HL-60 (cell line): ENCODE data around the gene LY6G6F.
A peak's percentile ranks its signal among the peaks of the same experiment; 100 is the strongest.

ENCODE experiments used
- DNase-seq, 2 experiments: peaks; one replicate each; pipeline ENCODE4 v3.0.0-alpha.2; 2010 to 2020; ENCODE audit warnings: low read depth in 1 of 2, low spot score in 1 of 2
- H3K27ac ChIP-seq: fragments of 250-450 bp; sonication (Bioruptor Pico); replicated peaks from 2 replicates; pipeline ENCODE4 v1.5.1; 2020; ENCODE audit warnings: mild to moderate bottlenecking, moderate library complexity
- H3K27me3 ChIP-seq: fragments of 250-450 bp; sonication (Bioruptor Pico); 2 replicates; pipeline ENCODE4 v1.5.1; 2021; ENCODE audit warnings: mild to moderate bottlenecking, moderate library complexity; ENCODE audit not compliant: insufficient read depth, poor library complexity, severe bottlenecking
- H3K4me3 ChIP-seq: replicated peaks from 2 replicates; pipeline ENCODE4 v1.5.1; 2011; ENCODE audit warnings: mild to moderate bottlenecking, control low read depth, low read length; ENCODE audit not compliant: insufficient read depth
- GABPA ChIP-seq: IDR thresholded peaks from 2 replicates; pipeline ENCODE4 v1.6.1; 2012; ENCODE audit warnings: low read depth
- POLR2AphosphoS5 ChIP-seq: IDR thresholded peaks from 2 replicates; pipeline ENCODE4 v1.6.1; 2012; ENCODE audit warnings: low read depth
- SPI1 ChIP-seq: IDR thresholded peaks from 2 replicates; pipeline ENCODE4 v1.6.1; 2012; ENCODE audit warnings: low read depth, mild to moderate bottlenecking, borderline replicate concordance
- TF ChIP-seq, protein P1 (sequence below): IDR thresholded peaks from one replicate; pipeline ENCODE4 v1.5.1; 2011; ENCODE audit warnings: low read length, control low read depth, inconsistent platforms; ENCODE audit not compliant: insufficient read depth
- TF ChIP-seq, protein P2 (sequence below): IDR thresholded peaks from 2 replicates; pipeline ENCODE4 v1.6.1; 2012; ENCODE audit warnings: low read depth; ENCODE audit not compliant: insufficient replicate concordance

Gene LY6G6F

DNA sequence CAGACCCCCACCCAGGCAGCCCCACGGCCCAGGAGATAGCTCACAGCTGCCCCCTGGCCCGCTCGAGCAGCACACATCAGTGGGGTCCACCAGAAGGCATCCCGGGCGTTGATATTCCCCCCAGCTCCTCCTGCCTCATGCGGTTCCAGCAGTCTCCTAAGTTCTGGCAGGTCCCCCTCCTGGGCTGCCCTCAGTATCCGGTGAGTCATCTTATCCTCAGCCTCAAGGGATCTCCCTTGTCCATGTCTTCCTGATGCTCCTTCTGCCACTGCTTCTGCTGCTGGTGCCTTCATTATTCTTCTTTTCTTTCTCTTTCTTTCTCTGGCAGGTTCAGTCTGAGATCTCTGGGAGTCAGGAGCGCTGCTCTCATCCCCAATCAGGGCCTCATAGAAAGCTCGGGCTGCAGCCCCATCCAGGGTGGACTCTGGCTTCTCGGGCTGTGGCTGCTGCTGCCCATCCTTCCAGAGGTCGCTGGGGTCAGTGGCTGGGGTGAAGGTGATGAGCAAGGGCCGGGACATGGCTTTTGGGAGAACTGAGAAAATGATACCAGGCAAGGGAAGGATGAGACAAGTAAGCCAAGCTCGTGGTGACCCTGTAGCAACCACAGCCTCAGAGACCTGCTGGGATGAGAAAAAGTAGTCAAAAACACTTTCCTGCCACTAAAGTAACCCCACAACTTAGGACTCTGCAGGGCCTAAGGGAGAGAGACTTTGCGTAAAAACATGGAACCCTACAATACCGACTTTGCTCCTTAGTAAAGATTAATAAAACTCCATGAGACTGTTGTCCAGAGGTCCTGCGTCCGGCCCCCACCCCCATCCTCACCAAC, 42.5 kb upstream of the LY6G6F start:
- Histone ChIP-seq H3K27ac (peak overlapping the region; percentile 100), H3K4me3 (peak overlapping the region; percentile 85), H3K27me3 (no peaks in the 10 kb centered on the region)
- TF ChIP-seq GABPA (no peak), POLR2AphosphoS5 (no peak), SPI1 (no peak)
- TF ChIP-seq, protein P1, sequence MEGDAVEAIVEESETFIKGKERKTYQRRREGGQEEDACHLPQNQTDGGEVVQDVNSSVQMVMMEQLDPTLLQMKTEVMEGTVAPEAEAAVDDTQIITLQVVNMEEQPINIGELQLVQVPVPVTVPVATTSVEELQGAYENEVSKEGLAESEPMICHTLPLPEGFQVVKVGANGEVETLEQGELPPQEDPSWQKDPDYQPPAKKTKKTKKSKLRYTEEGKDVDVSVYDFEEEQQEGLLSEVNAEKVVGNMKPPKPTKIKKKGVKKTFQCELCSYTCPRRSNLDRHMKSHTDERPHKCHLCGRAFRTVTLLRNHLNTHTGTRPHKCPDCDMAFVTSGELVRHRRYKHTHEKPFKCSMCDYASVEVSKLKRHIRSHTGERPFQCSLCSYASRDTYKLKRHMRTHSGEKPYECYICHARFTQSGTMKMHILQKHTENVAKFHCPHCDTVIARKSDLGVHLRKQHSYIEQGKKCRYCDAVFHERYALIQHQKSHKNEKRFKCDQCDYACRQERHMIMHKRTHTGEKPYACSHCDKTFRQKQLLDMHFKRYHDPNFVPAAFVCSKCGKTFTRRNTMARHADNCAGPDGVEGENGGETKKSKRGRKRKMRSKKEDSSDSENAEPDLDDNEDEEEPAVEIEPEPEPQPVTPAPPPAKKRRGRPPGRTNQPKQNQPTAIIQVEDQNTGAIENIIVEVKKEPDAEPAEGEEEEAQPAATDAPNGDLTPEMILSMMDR: no peak
- TF ChIP-seq, protein P2, sequence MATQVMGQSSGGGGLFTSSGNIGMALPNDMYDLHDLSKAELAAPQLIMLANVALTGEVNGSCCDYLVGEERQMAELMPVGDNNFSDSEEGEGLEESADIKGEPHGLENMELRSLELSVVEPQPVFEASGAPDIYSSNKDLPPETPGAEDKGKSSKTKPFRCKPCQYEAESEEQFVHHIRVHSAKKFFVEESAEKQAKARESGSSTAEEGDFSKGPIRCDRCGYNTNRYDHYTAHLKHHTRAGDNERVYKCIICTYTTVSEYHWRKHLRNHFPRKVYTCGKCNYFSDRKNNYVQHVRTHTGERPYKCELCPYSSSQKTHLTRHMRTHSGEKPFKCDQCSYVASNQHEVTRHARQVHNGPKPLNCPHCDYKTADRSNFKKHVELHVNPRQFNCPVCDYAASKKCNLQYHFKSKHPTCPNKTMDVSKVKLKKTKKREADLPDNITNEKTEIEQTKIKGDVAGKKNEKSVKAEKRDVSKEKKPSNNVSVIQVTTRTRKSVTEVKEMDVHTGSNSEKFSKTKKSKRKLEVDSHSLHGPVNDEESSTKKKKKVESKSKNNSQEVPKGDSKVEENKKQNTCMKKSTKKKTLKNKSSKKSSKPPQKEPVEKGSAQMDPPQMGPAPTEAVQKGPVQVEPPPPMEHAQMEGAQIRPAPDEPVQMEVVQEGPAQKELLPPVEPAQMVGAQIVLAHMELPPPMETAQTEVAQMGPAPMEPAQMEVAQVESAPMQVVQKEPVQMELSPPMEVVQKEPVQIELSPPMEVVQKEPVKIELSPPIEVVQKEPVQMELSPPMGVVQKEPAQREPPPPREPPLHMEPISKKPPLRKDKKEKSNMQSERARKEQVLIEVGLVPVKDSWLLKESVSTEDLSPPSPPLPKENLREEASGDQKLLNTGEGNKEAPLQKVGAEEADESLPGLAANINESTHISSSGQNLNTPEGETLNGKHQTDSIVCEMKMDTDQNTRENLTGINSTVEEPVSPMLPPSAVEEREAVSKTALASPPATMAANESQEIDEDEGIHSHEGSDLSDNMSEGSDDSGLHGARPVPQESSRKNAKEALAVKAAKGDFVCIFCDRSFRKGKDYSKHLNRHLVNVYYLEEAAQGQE: no peak
- DNase-seq: no peak

DNA sequence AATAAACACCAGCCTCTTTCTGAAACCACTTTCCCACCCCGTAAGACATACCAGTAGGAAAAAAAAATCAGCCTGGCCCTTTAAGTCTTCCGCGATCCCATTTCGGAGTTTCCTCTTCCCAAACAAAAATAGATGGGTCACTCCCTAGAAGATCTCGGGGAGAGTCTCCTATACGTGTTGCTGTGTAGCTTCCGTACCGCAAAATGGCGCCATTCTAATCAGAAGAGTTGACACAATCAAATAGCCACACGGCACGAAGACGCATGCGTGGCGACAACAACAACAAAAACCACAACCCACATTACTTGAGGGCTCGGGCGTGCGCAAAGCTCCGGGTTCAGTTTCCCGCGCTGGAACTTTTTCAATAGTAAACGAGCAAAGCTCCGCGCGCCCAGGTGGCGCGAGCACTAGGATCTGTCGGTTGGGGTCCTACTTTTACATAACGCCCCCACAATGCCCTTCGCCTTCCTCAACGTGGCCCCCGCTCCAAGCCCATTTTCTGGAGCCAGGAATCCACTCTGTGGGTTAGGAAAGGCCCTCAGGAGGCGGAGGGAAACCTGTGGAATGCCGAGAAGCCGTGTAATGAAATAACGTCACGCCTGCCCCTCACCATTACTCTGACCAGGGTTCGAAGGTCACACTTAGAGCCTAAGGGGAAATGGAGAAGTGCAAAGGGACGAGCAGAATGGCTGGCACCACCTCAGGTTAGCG, 41.7 kb upstream of the LY6G6F start, which contains the start of gene GPANK1:
TSS of gene GPANK1 (minus strand) at position 208 of the 711 bp plus-strand sequence. CDS start 519 bp downstream, outside the sequence.
- Histone ChIP-seq H3K27me3 (no peaks in the 10 kb centered on the region), H3K4me3 (peak within 1 kb of the TSS; percentile 85), H3K27ac (peak within 1 kb of the TSS; percentile 100)
- DNase-seq: peak; percentile 90 to 97
- TF ChIP-seq POLR2AphosphoS5: peak; percentile 82
- TF ChIP-seq, protein P2: peak; percentile 59
- 0 out of 2 replicates have a peak, but pooled peaks have one; percentile 30 for TF ChIP-seq GABPA
- TF ChIP-seq, protein P1: no peak
- TF ChIP-seq SPI1: peak; percentile 85

DNA sequence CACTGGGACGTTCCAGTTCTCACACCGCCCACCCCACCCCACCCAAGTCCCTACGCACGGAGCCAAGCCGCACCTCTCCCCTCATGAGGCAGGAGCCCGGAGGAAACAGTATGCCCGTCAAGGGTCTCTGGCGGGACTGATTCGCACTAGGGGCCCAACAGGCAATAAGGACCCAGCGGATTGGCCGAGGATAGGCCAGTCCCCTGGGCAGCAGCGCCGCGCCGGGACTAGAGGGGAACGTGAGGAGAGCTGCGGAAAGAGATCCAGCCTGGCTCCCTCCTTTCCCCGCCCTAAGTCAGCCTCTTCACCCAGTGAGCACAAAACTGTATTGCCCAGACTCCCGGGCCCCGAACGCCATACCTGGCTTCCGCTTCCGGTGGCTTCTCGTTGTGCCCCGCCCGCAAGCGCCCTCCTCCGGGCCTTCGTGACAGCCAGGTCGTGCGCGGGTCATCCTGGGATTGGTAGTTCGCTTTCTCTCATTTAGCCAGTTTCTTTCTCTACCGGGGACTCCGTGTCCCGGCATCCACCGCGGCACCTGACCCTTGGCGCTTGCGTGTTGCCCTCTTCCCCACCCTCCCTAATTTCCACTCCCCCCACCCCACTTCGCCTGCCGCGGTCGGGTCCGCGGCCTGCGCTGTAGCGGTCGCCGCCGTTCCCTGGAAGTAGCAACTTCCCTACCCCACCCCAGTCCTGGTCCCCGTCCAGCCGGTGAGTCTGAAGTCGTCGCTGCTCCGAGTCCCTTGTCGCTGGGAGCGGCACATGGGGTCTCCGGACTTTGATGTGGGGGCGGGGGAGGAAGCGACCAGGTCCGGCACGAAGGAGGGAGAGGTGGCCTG, 40.9 kb upstream of the LY6G6F start, which contains the start of gene CSNK2B:
TSS of gene CSNK2B (plus strand) at position 580 of the 836 bp plus-strand sequence. CDS start 752 bp downstream, outside the sequence.
- peak; percentile 98 to 99 for DNase-seq
- Histone ChIP-seq H3K27me3 (no peaks in the 10 kb centered on the region), H3K4me3 (peak within 1 kb of the TSS; percentile 85), H3K27ac (peak within 1 kb of the TSS; percentile 100)
- TF ChIP-seq POLR2AphosphoS5 (peak; percentile 53), GABPA (peak; percentile 89), SPI1 (no peak; the same call in none of the 2 replicates)
- TF ChIP-seq, protein P2: peak; percentile 47
